AG08395 (cell line): ENCODE data around the gene SNX8.

Experiments used
- DNase-seq: peaks from one replicate; pipeline ENCODE4 v3.0.0; 2012; ENCODE audit warnings: mixed read lengths, low spot score

SNX8 gene

DNA sequence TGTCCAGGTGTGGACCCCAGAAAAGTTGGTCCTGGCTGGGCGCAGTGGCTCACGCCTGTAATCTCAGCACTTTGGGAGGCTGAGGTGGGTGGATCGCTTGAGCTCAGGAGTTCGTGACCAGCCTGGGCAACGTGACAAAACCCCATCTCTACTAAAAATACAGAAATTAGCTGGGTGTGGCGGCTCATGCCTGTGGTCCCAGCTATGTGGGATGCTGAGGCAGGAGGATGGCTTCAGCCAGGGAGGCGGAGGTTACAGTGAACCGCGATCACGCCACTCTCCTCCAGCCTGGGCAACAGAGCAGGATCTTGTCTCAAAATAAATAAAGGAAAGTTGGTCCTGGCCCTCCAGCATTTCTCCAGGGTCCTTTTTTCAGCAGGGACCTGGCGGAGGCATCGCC is 70.8 kb downstream of the SNX8 start:
- DNase-seq: no peak

DNA sequence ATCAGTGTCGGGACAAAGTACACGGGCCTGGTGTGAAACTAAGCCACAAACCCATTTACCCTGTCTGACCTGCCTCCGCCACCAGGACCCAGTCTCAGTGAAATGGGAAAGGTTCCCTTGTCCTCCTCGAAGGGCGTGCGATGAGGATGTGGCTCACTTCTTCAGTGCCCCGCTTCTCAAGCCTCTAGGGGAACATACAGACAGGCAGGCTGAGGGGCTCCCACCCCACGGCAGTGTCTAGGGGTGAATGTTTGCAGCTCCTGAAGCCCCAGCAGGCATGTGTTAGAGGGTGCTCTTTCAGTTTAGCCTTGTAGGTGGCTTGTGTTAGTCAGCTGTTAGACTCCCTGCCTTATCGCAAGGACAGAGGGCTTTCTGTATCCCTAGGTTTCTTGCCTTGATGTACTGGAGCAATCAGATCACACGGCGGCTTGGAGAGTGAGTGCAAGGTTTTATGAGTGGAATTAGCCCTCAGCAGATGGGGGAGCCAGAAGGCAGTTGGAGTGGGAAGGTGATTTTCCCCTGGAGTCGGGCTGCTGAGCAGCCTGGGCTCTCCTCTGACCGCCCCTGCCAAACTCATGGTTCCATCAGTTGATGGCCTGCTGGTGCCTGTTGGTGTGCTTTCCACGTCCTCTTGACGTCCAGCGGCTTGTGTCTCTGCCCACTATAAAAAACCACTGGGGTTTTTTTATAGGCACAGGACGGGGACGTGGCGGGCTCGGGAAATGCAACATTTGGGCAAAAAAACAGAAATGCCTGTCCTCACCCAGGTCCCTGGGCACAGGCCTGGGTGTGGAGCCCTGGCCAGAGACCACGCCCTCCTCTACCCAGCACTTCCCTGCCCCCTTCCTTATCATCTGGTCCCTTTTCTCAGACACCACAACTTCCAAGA is 71.5 kb downstream of the SNX8 start:
- no peak for DNase-seq

GRCh38 chr7:2241580-2242540 is 72.4 kb downstream of the SNX8 start, which contains the start of the genes MRM2 and NUDT1:
TSS of gene MRM2 (minus strand) at chr7:2242205. CDS start at chr7:2242169, 36 bp downstream.
TSS of gene NUDT1 (plus strand) at chr7:2242226. CDS start at chr7:2244575, 2,349 bp downstream.
- peak; percentile 85 for DNase-seq

GRCh38 chr7:2239242-2239641 is 75.0 kb downstream of the SNX8 start:
- no peak for DNase-seq

- DNase-seq: no peak
Measured at GRCh38 chr7:2237109-2237602, 77.1 kb downstream of the SNX8 start.

GRCh38 chr7:2233926-2234325 is 80.3 kb downstream of the SNX8 start:
- DNase-seq: no peak

DNA sequence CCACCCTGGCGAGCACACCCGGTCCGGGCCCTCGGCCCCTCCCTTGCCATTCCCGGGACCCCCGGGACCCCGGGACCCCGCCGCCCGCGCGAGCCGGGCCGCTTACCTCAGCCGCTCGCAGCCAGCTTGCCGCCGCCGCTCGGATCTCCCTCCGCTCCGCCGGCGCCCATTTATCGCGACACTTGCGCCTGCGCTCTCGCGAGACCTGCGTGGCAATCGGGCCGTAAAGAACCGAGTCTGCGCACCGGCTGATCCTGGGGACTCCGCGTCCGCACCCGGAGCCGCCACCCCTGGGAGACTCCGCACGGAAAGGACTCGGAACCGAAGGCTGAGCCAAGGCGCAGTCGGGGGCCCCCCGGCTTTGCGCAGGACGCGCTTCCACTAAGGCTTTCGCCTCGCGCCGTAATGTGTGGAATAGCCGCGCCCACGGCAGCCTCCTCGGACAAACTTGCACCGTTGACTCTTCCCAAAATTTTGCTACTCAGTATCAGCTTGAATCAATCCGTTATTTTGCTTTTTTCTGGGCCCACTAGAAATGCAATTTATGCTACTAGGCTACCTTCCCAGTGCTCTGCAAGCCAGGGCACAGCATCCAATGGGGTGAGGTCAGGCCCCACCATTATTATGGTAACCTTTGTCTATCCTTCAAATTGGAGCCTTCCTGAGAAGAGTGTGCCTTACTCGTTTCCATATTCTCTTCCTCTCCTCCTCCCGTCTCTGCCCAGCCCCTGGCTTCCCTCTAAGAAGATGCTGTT is 81.3 kb downstream of the SNX8 start, which contains the start of gene MAD1L1:
Gene MAD1L1 (minus strand): TSS at position 180 of the 755 bp plus-strand sequence. CDS start 2,812 bp downstream, outside the sequence.
- peak; percentile 97 for DNase-seq

DNA sequence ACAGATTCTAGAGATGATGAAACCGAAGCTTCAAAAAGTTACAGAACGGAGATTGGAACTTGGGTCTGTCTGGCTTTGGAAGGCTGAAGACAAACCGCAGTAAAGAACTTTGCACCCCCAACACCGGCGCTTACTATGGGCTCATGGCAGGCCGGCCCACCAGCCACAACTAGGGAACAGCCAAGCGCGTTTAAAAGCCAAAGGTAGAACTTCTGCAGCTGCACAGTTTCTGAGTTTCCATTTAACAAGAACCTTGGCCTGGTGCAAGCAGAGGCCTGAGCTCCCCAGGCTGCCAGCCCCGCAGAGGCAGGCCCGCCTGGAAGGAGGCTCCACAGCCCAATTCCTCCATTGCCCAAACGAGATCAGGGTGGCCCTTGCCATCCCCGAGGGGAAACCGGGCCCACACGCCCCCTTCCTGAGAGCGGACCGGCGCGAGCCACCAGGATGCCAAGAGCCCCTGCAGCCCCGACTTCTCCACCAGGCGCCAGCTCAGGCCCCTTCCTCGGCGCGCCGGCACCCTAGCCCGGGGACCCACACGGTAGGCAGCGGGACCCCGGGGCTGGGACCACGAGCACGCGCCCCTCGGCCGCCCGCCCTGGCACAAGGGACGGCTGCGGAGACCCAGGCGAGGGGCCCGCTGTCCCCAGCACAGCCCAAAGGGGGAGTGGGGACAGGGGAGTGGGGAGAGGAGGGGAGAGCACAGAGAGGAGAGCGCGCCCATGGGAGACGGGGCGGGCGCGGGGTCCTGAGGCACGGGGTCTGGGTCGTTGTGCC is 82.1 kb downstream of the SNX8 start:
- DNase-seq: peak; percentile 19

- no peak for DNase-seq
Measured at GRCh38 chr7:2230882-2231281, 83.4 kb downstream of the SNX8 start.

GRCh38 chr7:2230226-2230625 is 84.0 kb downstream of the SNX8 start:
- no peak for DNase-seq

- DNase-seq: no peak
Measured at GRCh38 chr7:2229467-2229866, 84.8 kb downstream of the SNX8 start.

DNA sequence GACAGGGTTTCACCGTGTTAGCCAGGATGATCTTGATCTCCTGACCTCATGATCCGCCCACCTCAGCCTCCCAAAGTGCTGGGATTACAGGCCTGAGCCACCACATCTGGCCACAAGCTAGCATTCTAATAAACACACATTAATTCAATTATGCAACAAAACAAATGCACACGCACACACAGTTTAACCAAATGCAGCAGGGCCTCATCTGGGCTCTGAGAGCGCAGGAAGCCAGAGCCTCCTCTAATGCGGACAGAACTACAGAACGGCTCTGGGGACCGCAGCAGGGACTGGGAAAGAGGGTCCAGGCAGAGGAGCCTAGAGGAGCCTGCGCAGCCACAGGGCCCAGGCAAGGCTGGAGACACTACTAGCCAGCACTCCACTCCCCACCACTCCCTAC is 85.3 kb downstream of the SNX8 start:
- DNase-seq: peak; percentile 24

DNA sequence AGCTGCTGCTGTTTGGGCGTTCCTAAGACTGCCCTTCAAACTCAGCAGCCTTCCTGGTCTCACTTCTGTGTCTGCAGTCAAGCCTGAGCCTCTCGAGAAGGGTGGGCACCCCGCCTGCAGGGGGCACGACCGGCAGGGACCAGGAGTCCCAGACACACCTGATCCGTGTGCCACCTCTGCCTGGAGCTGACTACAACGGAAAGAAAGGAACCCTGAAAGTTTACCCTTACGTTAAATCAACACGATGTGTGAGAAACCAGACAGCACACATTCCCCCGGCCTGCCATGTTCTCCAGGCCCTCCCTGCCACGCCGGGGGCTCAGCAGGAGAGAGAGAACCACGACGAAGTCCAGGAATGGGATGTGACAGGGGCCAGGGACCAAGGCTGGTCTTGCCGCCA is 86.5 kb downstream of the SNX8 start:
- DNase-seq: no peak

- no peak for DNase-seq
Measured at GRCh38 chr7:2225830-2226229, 88.4 kb downstream of the SNX8 start.

- no peak for DNase-seq
Measured at GRCh38 chr7:2225336-2225735, 88.9 kb downstream of the SNX8 start.

DNA sequence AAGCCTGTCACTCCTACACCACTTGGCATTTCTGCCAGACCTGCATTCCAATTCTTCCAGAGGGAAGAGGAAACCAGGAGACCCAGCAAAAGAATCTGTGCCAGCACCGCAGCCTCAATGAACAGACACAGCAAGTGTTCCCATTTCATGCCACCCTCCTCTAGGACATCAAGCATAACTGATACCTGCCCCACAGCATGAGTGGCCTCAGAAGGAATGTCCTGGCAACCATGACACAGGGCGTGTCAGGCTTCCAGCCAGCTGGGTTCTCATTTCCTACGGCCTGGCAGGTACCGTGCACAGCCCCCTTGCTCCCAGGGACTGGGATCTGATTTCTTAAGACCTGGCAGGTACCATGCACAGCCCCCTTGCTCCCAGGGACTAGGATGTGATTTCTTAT is 89.3 kb downstream of the SNX8 start:
- DNase-seq: no peak

- no peak for DNase-seq
Measured at GRCh38 chr7:2224491-2224928, 89.7 kb downstream of the SNX8 start.

GRCh38 chr7:2223321-2223720 is 90.9 kb downstream of the SNX8 start:
- DNase-seq: no peak

DNA sequence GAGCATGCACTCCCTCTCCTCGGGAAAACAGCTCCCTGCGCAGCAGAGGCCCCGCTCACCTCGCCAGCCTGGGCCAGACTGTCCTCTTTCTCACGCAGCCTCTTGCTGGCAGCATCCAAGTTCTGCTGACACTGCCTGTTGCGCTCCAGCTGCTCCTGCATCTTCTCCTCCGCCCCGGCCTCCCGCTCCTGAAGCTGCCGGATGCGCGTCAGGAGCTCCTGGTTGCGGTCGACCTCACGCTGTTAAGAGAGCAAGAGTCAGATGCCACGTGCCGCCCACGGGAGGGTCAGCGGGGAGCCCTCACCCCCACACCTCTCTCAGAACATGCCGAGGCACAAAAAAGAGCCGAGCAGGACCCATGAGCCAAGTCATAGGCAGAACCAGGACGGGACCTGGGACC is 91.7 kb downstream of the SNX8 start:
- DNase-seq: no peak

DNA sequence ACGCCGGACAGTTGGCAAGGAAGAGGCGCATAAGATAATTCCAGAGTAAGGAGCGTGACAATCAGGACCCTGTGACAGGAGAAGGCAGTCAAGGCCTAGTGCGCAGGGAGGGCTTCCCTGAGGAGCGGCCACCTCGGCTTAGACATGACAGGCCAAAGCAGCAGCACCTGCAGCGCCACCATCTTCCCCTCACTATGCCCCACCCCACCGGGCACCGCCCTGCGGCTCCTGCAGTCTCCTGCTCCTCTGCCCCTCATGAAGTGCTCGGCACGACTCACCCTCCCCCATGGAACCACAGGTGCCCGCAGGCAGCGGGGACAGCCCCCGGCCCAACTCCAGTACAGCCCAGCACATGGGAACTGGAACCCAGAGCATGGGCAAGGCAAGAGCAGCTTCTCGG is 93.3 kb downstream of the SNX8 start:
- no peak for DNase-seq

DNA sequence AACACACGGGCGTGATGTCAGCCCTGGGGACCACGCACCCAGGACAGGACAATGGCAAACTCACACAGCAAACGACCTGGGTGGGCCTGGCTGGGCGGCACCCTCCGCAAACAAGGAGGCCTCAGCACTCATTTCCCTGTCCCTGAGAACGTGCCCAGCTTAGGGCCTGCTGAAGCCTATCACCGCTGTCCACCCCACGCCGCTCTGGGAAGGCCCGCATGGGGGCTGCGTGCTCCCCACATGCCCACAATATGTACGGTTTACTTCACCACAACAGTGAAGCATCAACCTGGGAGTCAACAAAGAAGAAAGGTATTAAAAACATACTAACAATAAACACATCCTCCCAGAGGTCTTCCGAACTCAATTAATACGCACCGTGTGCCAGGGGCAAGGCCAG is 93.7 kb downstream of the SNX8 start:
- DNase-seq: no peak
